A549 (cell line): ENCODE results near the gene ANO2.

ENCODE experiments used
- CTCF ChIP-seq: fragments of >200 bp; sonication (Bioruptor Twin); formaldehyde crosslinking; IDR thresholded peaks from 3 replicates; pipeline ENCODE4 v1.5.1; 2016
- EP300 ChIP-seq, 2 experiments: fragments of >200 bp; sonication (Bioruptor Twin); formaldehyde crosslinking; IDR thresholded peaks; 2 replicates in 1 of 2; 3 replicates in 1 of 2; pipeline ENCODE4 v1.6.1; 2016 to 2017
- GATA3 ChIP-seq: IDR thresholded peaks from 2 replicates; pipeline ENCODE4 v1.6.1; 2012; ENCODE audit warnings: borderline replicate concordance
- HMGXB4 ChIP-seq: fragments of 250-450 bp; sonication (Bioruptor Pico); IDR thresholded peaks from 2 replicates; pipeline ENCODE4 v1.5.0; 2021; ENCODE audit warnings: mild to moderate bottlenecking, moderate library complexity, borderline replicate concordance
- MAX ChIP-seq: IDR thresholded peaks from 2 replicates; pipeline ENCODE4 v1.6.1; 2012
- POLR2A ChIP-seq: IDR thresholded peaks from 2 replicates; pipeline ENCODE4 v1.6.1; 2012; ENCODE audit warnings: mild to moderate bottlenecking, low read length
- RARB ChIP-seq: fragments of 250-450 bp; sonication (Bioruptor Pico); IDR thresholded peaks from 2 replicates; pipeline ENCODE4 v1.8.0; 2021; ENCODE audit warnings: mild to moderate bottlenecking, moderate library complexity
- RCOR1 ChIP-seq: fragments of 150-350 bp; IDR thresholded peaks from 2 replicates; pipeline ENCODE4 v1.6.1; 2014; ENCODE audit warnings: antibody characterized with exemption, low read length, low read depth
- REST ChIP-seq: fragments of 200-600 bp; sonication (generic); IDR thresholded peaks from 2 replicates; pipeline ENCODE4 v1.6.1; 2016; ENCODE audit warnings: antibody characterized with exemption, mild to moderate bottlenecking, moderate library complexity

DNA sequence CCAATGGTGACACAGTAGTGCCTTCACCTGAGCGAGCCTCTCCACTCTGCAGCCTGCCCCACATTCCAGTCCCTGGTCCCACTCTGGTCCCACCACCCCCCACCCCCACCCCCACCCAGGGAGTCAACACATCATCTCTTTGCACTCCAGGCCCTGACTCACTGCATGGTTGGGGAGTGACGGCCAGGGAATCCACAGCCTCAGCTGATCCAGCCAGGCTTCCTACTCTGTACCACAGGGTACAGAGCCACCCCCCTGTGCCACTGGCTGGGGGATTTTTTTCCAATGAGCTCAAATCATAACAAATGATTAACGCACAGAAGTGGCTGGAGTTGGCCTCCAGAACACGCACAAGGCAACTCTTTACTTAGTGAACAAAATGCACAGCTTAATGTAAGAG, 279.4 kb downstream of the ANO2 start:
- TF ChIP-seq MAX (no peak), CTCF (no peak), EP300 (IDR thresholded peaks at IDR 0.05) (no peak), HMGXB4 (CRISPR knock-in tag) (no peak), GATA3 (no peak), POLR2A (no peak), RARB (CRISPR knock-in tag) (no peak), REST (no peak), RCOR1 (no peak)
